ENCODE measurements around the gene KRT1.

Gene KRT1

DNA sequence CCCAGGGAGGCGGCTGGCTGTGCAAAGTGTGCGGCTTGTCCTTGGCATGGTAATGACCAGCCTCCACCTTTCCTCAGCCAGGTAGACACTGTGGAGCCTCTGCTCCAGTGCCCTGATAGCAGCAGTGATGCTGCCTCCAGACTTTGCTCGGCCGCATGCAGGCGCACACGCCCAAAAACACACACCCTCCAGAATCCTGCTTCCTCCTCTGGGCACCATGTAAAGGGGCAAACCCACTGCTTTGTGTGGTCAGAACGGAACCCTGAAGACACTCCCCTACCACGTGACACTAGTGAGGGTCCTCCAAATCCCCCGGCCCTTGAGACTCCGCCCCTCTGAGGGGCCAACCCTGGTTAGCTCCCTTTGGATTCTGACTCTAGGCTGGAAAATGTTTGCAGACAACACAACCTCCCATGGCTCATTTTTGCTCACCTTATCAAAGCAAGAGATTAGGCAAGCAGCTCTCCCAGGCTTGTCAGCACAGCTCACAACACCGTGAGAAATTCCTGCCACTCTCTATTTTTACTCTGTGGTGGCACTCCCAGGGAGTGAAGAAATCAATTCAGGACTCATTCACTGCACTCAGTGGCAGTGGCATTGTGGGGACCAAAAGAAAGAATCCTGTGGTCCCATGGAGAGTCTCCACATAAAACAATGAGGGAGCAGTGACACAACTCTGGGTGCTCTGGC lies 18.6 kb upstream of the KRT1 start:
- DNase-seq, result no peak

DNA sequence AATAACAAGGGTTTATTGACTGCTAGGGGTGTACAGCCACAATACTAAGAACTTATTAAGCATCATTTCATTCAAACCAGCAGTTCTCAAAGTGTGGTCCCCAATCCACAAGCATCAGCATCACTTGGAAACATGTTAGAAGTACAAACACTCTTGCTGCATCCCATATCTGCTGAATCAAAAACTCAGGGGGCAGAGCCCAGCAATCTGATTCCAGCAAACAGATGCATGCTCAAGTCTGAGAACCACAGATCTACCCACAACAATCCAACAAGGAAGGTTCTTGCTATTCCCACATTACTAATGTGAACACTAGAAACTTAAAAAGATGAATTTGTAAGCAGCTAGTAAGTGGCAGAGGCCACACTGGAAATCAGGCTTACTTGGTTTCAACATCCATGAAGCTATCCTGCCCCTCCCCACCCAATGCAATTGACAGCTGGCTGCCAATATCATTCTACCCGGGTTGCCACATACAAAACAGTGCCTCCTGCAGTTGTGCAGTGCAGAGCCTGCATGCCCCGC lies 16.9 kb upstream of the KRT1 start:
- no peak for DNase-seq

DNA sequence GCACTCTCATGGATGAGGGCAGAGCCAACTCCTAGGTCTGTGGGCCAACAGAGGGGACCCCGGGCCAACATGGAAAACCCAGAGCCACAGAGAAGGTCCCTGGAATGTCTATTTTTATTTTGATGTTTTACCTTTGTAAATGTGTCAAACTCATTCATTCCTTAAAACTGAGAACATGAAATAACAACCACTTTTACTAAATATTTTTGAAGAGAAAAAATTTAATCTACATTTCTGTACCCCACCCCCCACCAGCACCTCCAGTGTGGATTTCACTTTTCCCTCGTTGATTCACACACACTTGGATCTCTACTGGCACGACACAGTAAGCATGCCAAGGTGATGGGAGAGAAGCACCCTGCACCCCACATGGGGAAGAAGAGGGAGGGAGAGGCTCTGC lies 16.4 kb upstream of the KRT1 start:
- no peak for DNase-seq

DNA sequence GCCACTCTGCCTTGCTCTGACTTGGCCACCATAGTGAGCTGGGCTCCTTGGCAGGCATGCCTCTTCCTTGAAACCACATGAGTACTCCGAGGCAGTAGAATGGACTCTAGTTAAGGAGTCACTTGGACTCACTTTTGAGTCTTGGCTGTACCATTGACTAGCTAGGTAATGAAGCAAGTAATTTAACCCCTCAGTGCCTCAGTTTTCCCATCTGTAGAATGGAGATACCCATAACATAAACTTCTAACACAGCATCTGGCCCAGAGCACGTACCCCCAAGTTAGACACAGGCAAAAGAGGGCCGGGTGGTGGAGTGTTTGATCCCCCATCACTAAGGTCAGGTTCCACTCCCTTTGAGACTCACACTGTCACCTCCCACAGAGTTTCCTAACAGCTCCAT lies 14.8 kb upstream of the KRT1 start:
- DNase-seq, result no peak

GRCh38 chr12:52694151-52694550 lies 13.9 kb upstream of the KRT1 start:
- no peak for DNase-seq

DNA sequence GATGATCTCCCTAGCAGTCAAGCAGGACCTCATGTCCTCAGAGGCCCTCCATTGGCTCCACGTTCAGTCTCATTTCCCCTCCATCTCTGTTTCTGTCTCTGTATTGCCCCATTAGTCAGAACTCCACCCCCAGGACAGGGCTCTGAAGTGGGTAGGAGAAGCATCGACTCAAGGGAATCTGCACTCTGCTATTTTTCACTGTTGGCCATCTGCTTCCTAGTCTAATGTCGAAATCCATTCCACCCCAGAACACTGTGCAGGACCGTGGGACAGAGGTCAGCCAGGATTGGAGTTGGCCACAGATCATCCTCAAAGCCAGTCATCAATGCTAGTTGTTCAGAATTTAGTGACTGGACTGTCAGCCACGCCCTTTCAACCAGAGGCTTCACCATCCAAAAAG lies 13.1 kb upstream of the KRT1 start:
- no peak for DNase-seq

DNA sequence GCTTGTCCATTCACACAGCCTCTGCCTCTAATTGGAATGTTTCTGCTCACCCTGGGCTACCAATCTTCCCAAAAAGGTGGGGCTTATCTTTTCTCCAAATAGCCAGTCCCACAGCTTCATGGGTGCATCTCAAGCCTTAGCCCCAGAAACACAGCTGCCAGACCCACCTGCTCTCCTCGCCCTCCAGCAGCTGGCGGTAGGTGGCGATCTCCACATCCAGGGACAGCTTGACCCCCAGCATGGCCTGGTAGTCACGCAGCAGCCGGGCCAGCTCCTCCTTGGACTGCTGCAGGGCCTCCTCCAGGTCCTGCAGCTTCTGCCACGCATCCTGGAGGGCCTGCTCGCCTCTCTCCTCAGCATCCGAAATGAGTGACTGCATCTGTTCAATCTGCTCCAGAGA lies 12.0 kb upstream of the KRT1 start:
- no peak for DNase-seq

- no peak for DNase-seq
Measured at GRCh38 chr12:52691841-52692150, 11.6 kb upstream of the KRT1 start.

- DNase-seq, result no peak
Measured at GRCh38 chr12:52691076-52691840, 11.1 kb upstream of the KRT1 start.

GRCh38 chr12:52690351-52691075 lies 10.3 kb upstream of the KRT1 start:
- DNase-seq, result no peak

DNA sequence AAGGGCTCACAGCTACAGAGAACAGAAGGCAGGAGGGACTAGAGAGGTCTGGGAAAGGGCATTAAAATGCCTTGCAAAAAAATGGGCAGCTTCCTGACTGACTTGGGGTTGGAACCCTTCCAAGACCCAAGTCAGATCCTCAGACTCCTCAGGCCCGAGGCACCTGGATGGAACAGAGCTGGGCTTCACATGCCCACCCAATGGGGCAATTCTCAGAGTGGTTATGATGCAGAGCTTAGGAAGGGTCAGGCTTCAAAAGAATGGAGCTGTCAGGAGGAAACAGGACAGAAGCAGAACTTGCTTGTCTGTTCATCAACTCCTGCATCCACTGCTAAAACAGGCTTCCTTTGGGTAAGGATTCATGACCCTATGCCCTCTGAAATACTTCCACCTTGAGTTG lies 9.7 kb upstream of the KRT1 start:
- DNase-seq, result no peak

DNA sequence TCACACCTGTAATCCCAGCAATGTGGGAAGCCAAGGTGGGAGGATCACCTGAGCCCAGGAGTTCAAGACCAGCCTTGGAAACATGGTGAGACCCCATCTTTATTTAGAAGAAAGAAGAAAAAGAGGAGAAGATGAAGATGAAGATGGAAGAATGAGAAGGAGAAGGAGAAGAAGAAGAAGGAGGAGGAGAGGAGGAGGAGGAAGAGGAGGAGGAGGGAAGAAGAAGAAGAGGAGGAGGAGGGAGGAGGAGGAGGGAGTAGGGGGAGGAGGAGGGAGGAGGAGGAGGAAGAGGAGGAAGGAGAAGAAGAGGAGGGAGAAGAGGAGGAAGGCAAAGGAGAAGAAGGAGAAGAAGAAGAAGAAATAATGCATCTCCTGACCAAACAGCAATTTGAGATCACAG lies 9.0 kb upstream of the KRT1 start:
- DNase-seq, result no peak

GRCh38 chr12:52688481-52688880 lies 8.3 kb upstream of the KRT1 start:
- DNase-seq, result no peak

GRCh38 chr12:52687497-52688385 lies 7.5 kb upstream of the KRT1 start:
- DNase-seq, result no peak

- no peak for DNase-seq
Measured at GRCh38 chr12:52686756-52687487, 6.7 kb upstream of the KRT1 start.

DNA sequence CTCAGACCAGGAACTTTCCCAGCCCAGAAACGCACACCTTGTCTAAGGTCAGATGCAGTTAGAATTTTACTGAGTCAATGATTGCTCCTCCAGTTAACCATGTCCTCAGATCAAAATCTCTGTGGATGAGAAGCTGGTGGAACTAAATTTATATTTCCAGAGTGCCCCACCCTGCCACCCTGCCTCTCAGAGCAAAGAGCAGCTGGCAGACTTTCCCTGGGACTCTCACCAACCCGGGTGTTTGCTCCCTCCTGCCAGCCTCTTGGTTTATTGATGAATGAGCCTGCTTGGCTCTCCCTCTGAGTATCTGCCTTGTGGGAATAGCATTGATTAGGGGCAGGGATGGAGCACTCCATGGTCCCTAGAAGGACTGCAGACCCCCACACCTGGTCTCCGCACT lies 5.9 kb upstream of the KRT1 start:
- no peak for DNase-seq

GRCh38 chr12:52685406-52685890 lies 5.2 kb upstream of the KRT1 start:
- DNase-seq, result no peak

- DNase-seq, result no peak
Measured at GRCh38 chr12:52684431-52684830, 4.2 kb upstream of the KRT1 start.

DNA sequence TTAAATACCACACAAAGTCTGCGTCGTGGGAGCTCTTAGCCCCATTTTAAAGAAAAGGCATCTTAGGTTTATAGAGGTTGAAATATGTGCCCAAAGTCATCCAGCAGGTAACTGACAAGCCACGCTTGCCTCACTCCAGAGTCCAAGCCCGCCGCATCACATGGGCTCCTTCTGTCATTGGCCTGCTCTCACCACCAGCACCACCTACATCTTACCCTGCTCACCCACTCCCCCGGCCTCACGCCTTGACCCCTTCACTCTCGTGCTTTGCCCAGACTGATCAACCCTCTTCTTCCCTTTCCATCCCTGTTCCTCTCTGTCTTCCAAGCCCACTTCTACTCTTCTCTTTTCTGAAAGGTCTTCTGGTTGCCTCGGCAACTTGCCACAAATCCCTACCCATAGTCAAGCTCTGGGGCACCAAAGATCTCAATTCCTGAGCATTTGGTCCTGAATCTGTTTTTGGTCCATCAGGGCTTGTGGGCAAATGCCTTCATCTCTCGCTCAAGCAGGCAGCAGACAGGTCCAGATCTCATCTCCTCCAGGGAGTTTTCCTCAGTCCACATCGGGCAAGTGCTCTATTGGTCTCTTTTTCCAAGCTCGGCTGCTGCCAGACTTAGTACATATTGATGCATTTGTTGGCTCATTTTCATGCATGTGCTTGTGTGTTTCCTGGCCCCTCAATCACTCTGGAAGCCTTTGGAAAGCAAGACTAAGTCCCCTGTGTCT lies 3.5 kb upstream of the KRT1 start:
- no peak for DNase-seq

DNA sequence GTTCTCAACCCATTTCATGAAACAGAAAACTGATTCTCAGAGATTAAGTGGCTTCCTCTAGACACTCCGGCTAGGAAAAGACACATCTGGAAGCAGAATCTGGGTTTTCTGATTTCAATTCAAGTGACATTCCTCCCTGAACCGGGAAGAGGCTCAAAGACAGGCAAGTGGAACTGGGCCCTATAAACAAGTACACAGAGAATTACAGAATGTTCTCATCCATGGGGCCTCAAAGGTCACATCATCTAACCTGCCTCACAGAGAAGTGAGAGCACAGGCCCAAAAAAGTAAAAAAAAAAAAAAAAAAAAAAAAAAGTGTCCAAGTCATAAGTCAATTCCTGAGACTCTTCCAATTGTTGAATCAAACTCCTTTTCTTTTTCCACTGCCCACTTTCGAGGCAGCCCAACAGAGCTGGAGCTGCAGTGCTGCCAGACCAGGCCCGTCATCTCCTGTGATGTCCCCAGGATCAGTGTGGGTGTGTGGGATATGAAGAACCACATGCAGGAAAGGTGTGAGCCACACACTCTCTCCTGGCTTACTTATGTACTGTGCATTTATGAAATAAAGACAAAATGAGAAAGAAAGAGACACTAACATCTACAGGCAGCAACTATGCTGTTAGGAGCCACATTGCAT lies 2.8 kb upstream of the KRT1 start:
- no peak for DNase-seq

GRCh38 chr12:52682381-52682660 lies 2.1 kb upstream of the KRT1 start:
- DNase-seq, result no peak
